Stimulated activated CD4-positive, alpha-beta T cell treated with anti-CD3 and anti-CD28 coated beads, Interleukin-2, amount 100 ng/mL, for 48 hours (primary cell): ENCODE data around the gene MYO5A.
A peak's percentile ranks its signal among the peaks of the same experiment; 100 is the strongest.
"Not testable (repeated sequence)": the region's sequence is repeated elsewhere in the genome, so short reads cannot be mapped to it uniquely, and the experiment has no call there.

Experiments used
- DNase-seq, 2 donors: peaks; one replicate each; pipeline ENCODE4 v3.0.0-alpha.2; 2020

Gene MYO5A

DNA sequence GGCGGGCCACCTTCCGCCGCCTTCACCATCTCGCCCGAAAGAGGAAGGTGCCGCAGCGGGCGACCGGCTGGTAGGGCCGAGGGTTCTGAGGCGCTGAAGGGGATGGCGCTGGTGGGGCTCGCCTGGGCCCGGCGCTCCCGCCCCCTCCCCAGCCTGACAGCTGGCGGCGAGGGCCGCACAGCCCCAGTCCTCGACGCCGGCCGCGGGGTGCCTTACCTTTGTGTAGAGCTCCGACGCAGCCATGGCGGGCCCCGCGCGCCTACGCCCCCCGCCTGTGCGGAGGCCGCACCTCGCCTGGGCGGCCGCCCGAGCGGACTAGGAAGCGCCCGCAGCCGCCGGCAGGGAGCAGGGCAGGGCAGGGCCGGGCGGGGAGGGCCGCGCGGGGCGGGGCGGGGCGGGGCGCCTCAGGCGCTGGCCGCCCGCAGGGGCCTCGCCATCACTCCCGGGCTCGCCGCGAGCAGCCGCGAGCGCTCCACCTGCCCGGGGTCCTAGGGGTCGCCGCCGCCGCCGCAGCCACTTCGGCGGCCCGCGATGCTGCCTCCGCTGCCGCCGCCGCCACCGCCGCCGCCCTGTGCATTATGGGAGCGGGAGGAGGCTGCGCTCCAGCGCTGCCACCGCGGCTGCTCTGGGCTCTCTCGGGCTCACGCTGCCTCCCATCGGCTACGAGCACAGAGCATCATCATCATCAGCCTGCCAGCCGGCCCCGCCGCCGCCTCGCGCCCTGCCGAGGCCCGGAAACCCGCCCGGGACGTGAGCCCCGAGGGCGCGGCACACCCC lies at the start of gene MYO5A:
Gene MYO5A (minus strand): TSS at position 317 of the 777 bp plus-strand sequence. CDS start 74 bp downstream, at position 243.
- peak; percentile 60 to 66 for DNase-seq

DNA sequence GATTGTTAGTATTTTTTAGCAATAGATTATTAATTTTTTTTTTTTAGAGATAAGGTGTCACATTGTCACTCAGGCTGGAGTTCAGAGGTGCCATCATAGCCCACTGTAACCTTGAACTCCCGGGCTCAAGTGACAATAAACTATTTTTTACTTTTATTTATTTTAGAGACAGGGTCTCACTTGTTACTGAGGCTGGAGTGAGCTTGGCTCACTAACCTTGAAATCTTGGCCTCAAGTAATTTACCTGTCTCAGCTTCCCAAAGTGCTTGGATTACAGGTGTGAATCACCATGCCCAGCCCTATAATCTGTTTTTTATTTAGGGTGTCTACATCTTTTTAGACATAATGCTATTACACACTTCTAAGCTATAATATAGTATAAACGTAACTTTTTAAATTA lies 48.0 kb upstream of the MYO5A start:
- no peak for DNase-seq

DNA sequence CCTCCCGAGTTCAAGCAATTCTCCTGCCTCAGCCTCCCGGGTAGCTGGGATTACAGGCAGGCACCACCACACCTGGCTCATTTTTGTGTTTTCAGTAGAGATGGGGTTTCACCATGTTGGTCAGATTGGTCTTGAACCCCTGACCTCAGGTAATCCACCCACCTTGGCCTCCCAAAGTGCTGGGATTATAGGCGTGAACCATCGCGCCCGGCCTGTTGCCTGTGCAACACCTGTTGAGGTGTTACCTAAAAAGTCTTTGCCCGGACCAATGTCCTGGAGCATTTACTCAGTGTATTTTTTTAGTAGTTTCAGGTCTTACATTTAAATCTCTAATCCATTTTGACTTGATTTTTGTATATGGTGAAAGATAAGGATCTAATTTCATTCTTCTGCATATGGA lies 46.9 kb upstream of the MYO5A start:
- not testable (repeated sequence) for DNase-seq

- no peak for DNase-seq
These were observed 46.4 kb upstream of the MYO5A start for GRCh38 chr15:52575072-52575471.

DNA sequence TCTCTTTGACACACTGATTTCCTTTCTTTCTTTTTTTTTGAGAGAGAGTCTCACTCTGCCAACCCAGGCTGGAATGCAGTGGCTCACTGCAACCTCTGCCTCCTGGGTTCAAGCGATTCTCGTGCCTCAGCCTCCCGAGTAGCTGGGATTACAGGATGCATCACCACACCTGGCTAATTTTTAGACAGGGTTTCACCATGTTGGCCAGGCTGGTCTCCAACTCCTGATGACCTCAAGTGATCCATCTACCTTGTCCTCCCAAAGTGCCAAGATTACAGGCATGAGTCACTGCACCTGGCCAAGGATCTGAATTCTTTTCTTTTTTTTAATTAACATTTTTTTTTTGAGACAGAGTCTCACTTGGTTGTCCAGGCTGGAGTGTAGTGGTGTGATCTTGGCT lies 45.9 kb upstream of the MYO5A start:
- not testable (repeated sequence) for DNase-seq

GRCh38 chr15:52568601-52569585 lies 40.2 kb upstream of the MYO5A start, which contains the start of gene ARPP19:
ARPP19 (minus strand) TSS chr15:52569030; CDS start chr15:52568892, 138 bp downstream.
- DNase-seq, result peak; percentile 72

DNA sequence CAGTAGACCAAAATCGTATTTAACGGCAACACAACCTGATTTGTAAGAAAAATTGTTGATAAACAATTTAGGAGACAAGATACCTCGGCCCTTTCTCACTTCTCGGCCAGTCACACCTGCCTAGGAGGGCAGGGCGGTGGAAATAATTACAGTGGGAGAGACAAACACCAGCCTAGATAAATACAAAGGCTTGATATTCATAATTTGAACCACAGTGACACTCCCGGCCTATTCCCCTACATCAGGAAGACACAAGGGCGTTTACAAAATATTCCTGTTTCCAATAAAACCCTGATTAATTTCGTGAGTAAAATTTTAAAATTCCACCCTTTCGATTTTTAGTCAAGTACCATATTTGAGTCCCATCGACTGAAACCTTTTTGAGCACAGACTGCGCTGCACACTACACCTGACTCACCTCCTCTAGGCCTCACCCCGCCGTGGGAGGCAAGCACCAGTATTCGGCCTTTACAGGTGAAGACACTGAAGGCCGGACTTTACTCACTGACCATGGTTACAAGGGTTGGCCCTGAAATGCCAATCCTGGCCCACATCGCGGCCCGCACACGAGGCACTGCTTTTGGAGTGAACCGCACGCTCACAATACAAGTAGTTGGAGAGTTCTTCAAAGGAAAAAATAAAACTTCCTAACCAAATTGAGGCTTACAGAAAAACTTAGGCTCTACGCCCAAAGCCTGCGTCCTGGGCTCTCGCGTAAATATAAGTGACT lies 39.4 kb upstream of the MYO5A start:
- peak; percentile 28 to 35 for DNase-seq

DNA sequence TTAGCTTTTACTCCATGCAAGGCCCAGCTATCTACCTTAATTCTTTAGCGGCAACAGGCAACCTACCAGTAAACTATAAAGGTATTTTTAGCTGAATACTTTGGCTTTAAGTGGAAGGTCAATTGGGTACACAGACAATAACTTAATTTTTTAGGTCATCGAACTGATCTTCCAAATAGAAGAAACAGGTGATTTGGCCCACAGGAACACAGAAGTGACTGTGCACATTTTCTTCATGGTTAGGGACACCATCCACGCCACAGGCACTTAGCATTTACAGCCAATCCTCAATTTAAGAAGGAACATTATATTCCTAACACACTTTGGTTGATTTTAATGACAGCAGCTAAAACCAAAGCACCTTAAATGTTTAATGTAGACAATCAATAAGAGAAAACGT lies 38.2 kb upstream of the MYO5A start:
- DNase-seq, result no peak

DNA sequence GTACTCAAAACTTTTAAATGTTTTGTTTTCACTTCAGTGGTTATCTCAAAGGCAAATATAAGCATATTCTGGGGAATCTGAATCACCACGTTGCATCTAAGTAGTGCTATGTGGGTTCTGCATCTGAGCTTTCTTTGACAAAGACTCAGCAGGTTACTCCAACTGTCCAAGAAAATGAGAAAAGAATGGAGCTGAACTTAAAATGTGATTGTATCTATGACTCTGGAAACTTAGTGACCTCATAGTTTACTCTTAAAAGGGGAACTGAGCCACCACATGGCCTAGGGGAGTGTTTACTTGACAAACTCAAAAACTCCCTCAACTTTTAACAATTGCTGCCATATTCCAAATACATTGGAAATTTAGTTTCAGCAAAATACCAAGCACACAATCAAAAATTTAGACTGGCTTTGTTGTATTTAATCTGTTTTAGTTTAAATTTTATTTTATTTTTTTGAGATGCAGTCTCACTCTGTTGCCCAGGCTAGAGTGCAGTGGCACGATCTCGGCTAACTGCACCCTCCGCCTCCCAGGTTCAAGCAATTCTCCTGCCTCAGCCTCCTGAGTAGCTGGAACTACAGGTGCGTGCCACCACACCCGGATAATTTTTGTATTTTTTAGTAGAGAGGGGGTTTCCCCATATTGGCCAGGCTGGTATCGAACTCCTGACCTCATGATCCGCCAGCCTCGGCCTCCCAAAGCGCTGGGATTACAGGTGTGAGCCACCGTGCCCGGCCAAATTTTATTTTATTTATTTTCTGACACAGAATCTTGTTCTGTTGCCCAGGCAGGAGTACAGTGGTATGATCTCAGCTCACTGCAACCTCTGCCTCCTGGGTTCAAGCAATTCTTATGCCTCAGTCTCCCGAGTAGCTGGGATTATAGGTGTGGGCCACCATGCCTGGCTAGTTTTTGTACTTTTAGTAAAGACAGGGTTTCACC lies 37.0 kb upstream of the MYO5A start:
- not testable (repeated sequence) for DNase-seq

- no peak for DNase-seq
These were observed 34.9 kb upstream of the MYO5A start for GRCh38 chr15:52563501-52564060.

- peak in 1 of 2 donors; percentile 45 for DNase-seq
These were observed 30.9 kb upstream of the MYO5A start for GRCh38 chr15:52559575-52559974.

GRCh38 chr15:52559022-52559421 lies 30.3 kb upstream of the MYO5A start:
- DNase-seq, result no peak

GRCh38 chr15:52558196-52558595 lies 29.5 kb upstream of the MYO5A start:
- peak in 1 of 2 donors; percentile 54 for DNase-seq

DNA sequence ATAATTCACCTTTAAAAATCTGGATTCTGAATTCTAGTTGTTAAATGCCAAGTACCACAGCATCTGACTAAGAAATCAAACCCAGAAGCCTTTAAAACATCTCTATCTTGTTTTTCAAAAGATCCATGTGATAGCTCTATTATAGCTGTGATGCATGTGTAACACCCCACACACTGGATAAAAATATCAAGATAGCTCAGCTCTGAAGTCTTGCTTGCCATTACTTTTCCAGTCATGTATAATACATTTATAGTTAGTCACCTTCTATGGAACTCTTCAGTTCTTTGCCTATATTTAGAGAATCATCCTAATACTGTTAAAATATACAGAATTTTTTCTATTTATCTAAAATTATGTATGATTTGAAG lies 28.6 kb upstream of the MYO5A start:
- no peak for DNase-seq

DNA sequence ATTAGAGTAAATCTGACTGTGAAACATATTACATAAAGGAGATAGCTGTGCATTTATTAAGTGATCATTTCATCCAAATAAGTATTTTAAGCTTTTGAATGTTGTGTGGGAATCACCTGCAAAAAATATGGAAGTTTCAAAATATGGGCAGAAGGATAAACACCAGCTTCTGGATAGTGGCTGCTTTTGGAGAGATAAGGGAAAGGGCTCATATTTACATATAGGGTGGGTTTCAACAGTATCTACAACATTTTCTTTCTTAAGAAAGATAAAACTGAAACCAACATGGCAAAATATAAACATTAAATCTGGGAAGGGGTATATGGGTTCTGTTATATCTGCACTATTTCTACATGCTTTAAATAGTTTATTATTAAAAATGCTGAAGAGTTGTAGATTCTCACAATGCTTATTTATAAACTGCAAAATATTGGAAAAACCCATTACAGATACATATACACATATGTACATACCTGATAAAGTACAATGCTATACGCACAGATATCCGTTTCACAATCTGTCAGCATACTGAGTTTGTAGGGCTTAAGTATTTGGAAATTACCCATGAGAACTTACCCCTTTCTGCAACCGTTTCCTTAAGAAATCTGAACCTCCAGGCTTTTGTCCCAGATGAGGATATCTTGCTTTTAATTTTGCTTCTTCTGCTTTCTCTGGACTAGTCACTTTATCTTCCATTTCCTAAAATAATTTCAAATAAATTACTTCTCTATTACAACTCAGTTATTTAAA lies 28.0 kb upstream of the MYO5A start:
- no peak for DNase-seq

DNA sequence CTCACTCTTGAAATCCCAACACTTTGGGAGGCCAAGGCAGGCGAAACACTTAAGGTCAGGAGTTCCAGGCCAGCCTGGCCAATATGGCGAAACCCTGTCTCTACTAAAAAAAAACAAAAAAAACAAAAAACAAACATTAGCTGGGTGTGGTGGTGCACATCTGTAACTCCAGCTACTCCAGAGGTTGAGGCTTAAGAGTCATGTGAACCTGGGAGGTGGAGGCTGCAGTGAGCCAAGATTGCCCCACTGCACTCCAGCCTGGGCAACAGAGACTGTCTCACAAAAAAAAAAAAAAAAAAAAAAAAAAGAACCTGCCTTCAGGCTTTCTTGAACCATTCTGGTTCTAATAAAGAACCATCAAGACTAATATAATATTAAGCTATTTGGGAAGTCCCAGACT lies 23.6 kb upstream of the MYO5A start:
- DNase-seq, result no peak

- no peak for DNase-seq
These were observed 23.1 kb upstream of the MYO5A start for GRCh38 chr15:52551762-52552161.

GRCh38 chr15:52551186-52551585 lies 22.5 kb upstream of the MYO5A start:
- DNase-seq, result not testable (repeated sequence)

DNA sequence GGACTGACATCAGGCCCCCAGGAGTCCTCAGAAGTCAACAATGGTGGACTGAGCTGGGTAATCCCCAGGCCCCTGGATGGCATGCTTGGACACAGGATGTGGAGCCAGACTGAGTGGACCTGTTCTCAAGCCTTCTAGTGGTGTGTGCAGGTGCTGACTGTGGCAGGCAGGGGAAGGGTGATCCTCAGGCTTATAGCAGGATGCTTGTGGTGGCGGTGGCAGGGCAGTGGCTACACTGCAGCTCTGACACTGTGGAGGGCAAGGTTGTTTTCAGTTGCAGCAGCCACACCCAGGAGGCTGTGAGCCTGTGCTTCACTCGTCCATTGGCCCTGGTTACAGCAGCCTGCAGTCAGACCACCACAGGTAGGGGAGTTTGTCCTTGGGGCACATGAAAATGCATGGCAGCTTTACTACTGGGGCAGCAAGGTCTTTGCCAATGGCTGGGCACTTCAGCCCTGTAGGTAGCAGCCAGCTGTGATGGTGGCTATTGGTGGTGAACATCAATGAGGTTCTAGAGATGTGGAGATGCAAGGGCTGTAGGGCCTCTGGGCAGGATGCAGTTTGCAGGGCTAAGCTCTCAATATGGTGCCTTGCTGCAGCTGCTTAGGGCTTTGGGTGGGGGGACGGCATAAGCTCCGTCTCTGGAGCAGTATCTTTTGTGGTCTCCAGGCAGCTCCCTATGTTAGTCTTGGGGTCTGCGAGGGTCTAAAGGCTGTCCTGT lies 17.5 kb upstream of the MYO5A start:
- DNase-seq, result no peak
